ENCODE results near the gene FGFBP3.
A peak's percentile ranks its signal among the peaks of the same experiment; 100 is the strongest.

FGFBP3 gene, protein sequence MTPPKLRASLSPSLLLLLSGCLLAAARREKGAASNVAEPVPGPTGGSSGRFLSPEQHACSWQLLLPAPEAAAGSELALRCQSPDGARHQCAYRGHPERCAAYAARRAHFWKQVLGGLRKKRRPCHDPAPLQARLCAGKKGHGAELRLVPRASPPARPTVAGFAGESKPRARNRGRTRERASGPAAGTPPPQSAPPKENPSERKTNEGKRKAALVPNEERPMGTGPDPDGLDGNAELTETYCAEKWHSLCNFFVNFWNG

DNA sequence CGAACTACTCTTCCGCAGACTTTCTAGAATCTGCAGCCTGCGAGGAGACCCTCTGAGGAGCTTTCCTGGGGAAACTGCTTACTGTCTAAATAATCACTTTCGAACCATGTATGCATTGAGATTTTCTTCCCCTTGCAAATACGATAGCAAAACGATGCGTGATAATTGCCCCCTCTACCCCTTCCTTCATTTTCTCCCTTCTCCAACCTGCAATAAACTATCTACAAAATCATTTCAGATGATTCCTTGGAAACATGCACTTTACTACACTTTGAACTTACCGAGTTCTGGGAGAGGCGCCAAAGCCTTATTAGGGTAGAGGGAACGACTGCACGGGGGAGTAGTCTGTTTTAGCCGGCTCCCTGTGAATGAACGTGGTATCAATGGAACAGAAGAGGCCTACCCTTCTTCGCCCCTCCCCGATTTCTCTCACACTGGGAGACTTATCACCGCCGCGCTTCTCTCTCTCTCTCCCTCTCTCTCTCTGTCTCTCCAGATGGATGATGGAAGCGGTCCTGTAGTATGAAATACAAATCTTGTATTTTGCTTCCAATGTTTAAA, at the start of gene FGFBP3:
Gene FGFBP3 (minus strand): TSS at position 370 of the 561 bp plus-strand sequence. CDS start 517 bp downstream, outside the sequence.
- peak; percentile 2 for DNase-seq

DNA sequence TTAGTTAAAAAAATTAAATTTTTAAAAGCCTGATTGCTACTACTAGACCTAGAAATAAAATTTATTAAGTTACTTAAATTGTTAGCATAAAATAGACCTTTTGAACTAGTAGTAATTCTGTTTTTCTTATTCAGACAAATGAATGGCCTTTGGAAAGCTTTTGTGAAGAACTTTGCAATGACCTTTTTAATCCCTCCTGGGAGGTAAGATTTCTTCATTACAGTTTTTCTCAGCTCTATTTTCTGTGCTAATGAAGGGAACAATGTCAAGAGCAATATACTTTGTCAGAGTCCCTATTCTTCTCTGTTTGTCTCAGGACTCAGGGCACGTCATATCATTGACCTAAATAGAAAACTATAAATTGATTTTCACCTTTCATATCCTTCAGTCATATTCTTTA, 47.8 kb upstream of the FGFBP3 start:
- no peak for DNase-seq

DNA sequence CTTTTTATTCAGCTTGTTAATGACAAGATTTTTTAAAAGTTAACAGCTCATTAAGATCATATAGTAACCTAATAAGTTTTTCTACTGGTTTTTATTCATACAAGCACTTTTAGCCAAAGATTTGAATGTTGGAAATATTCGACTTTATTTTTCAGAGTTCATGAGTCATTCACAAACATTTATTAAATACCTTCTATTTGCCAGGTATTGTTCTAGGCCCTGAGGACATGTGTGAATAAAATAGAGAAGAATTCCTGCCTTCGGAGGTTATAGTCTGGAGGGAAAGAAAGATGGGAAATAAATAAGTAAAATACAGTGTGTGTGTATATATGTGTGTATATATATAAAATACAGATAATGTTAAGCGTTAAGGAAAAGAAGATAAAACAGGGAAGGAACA, 45.8 kb upstream of the FGFBP3 start:
- DNase-seq, result no peak

DNA sequence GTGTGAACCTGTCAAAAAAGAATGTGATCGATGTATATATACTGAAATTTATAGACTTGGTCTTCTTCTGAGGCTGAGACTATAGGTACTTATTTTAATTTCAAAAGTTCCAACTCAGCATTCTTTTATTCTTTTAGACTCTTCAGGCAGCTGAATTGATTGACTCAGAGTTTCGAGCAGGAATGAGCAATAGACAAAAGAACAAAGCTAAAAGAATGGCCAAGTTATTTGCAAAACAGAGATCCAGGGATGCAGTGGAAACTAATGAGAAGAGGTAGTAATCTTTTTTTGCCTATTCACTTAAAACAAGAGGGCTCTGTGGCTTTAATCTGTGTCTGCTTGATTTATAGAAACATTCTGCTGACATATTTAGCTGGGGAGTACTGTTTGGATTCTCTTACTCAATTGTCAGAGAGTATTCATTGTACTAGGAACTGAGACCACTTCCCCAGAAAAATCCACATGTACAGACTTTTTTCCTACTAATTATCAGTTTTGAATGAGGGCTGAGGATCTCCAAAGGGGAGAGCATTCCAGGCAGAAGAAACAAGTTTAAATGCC, 44.4 kb upstream of the FGFBP3 start:
- no peak for DNase-seq

DNA sequence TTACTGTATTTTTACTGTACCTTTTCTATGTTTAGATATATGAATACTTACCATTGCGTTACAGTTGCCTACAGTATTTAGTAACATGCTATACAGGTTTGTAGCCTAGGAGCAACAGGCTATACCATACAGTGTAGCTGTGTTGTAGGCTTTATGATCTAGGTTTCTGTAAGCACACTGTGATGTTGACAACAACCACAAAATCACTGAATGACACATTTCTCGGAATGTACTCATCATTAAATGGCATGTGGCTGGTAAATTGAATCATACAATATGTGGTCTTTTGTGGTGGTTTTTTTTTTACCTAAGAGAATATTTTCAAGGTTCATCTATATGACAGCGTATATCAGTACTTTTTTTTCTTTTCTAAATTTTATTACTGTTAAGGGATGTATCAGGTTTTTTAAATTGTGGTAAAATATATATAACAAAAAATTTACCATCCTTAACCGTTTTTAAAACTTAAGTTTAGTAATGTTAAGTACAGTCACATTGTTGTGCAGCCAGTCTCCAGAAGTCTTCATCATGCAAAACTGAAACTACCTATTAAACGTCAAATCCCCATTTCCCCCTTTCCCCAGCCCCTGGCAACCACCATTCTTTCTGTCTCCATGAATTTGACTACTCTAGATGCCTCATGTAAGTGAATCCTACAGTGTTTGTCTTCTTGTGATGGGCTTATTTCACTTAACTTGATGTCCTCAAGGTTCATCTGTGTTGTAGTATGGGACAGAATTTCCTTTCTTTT, 35.8 kb upstream of the FGFBP3 start:
- DNase-seq, result no peak

DNA sequence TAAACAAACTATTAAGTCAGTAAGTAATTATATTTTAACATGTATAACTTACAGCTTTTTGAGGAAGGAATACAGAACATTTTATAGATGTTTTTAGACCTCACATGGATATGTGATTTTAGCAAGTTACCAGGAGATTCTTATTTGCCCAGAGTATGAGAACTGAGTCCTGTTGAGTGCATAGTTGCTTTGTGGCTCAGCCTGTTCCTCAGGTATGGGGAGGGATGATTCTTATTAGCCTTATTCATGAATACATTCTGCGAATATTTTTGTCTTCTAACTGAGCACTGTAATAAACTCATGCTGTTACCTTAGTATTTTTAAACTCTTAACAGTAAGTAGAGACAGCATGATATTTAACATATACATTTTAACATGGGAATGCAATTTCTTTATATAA, 32.1 kb upstream of the FGFBP3 start:
- DNase-seq, result no peak

DNA sequence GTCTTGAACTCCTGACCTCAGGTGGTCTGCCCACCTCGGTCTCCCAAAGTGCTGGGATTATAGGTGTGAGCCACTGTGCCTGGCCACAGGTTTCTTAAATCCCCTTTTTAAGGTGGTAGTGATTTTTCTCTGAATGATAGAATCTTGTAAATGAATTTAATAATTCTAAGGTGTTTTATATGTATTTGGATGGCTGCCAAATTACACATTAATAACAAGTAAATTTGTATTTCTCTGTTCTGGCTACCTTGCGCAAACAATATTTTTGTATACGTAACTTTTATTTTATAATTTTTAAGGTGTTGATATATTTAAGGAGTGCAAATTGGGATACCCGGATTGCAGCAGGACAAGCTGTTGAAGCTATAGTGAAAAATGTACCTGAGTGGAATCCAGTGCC, 30.4 kb upstream of the FGFBP3 start:
- no peak for DNase-seq

DNA sequence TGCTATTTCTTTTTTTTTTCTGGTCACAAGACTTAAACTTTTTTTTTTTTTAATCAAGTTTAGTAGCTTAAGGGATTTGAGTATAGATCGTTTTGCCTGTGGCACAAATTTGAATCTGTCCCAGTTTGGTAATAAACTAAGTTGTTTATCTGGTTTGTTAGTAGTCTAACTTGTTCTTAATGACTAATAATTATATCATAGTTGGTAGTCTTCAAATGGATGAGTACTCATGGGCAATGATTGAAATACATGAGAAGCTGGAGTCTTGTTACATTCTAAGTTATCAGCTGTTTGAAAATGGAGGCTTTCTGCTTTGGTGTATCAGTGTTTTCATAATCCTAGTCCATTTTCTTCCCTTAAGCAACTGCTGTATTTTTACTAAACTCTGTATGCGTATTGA, 26.6 kb upstream of the FGFBP3 start:
- DNase-seq, result no peak

DNA sequence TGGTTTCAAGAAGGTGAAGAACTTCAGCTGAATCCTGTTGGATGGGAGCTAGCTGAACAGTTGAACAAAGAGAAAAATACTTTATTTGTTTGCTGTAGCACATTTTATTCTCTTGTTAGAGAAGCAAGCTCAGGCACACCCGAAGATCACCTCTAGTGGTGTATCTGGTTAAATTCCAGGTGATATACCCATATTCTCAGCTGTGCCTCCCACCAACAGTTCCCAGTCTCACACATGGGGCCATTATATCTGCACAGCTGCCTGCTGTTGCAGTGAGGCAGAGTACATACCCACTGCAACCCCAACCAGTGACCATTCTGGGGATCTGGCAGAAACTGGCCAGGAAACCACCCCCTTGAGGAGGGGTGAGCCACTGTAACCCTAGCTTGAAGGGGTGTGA, 23.5 kb upstream of the FGFBP3 start:
- DNase-seq, result no peak

DNA sequence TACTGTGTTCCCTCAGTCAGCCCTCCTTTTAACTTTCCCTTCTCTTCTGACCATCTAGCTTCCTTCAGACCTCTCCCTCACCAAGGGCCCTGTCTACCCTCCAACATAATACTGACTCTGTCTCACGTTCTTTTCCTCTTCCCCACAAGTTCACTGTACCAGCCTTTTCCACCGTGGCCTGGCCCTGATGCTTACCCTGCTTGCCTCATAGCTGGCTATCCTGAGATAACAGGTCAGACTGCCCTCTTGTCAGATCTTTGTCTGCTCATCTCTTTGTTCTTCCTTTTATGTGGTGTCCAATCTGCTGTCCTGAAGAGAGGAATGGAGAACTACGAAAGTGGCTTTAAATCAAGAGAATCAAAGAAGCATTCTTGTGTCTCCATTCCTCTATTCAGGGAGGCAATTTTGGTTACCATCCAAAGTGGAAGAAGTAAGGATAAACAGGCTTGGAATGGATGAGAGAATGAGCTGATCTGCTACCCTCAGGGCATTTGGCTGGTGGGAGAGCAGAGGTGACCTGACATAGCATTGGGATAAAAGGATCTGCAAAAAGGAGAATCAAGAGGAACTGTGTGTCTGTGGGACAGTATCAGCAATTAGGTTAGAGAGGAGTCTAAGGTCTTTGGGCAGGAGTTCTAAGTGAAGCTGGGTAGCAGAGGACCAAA, 22.4 kb upstream of the FGFBP3 start:
- DNase-seq, result no peak

DNA sequence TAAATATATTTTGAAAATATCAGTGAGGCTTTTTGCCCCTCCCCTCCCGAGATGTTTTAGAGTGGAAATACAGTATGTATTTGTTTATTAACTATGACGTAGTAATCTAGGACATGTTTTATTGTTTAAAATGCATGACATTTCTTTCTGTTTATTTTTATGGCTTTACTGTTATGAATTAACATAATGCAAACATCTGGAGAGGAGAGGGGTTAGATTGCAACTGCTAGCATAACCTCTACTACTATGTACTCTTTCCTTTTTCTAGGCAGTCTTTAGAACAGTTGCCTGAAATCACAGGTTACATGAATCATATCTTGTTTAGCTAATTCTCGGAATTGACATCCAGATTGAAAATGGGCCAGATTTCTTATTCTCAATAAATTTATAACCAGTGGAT, 21.7 kb upstream of the FGFBP3 start:
- no peak for DNase-seq

DNA sequence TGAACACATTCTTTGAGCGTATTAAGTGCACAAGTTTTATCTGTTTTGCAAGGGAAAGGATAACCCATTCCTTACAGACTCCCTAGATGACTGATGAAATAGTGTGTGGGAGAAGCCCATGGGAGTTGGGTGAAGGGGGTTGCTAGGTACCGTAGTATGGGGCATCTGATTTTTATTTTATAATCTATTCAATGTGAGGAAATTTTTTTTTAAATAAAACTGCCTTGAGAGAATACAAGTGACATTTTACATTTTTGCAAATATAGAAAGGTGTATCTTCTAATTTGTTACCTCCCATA, 15.7 kb upstream of the FGFBP3 start:
- no peak for DNase-seq

DNA sequence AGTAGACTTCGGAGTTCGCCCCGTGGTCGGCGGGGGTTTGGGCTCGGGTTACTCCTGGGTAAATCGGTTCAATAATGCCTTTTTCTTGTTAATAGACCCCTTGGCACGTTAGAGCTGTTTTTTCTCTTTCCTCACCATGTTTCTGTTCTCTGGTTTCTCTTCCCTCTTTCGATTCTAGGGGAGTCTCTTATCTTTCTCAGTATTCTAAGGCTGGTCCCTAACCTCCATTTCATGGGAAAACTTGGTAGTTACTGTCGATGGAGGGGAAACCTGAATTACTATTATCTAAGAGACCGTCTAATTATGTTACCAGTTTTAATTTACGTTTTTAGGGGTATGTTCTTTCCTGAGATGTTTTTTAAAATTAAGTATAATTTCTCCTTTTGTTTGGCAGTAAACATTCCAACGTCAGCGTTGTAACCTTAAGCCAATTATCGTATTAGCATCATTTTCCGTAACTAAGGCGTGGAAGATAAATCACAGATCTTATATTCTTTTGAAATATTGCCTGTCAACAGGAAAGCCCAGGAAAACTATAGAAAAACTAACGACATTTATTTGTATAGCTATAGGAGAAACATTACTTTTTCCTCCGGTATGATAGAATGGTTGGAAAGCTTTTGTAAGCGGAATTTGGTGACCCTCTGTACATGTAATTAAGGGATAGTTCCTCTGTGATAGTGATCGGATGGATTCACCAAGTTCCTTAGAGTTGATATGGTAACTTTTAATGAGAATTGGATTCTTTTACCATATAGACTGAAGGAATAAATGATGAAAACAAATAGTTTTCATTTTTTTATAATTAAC, 15.1 kb upstream of the FGFBP3 start:
- DNase-seq, result no peak

DNA sequence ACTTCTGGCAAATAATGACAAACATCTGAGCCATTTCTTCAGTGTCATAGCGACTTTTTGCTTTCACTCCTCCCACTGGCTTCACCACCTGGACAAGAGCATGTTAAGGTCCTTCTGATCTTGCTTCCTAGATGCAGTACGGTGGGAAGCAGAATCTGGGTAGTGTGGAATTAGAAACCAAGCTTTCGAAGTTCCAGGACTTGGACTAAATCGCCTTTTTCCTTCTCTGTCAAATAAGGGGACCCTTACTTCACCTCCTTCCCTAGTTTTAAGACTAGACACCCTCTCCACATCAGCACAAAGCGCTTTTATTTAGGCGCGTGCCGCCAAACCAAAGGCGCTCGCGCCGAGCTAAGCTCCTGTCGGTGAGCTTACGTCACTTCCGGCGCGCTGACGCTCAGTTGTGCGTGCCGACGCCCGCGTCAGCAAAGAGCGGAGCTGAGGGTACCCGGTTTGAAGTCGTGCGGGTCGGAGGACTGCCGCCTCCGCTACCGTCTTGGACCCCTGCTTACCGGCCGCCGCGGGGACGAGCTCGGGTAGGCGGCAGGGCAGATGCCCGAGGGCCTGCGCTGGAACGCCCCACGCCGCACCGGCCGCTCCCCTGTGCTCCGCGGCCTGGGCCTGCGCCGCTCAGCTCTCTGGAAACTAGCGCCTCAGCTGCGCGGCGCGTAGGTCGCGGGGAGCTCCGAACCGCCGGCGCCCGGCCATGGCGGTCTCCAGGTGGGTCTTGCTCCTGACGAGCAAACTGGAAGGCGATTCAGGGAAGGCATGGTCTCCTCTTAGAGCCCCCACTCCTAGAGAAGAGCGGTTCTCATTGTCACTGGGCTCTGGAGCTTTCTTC, 14.3 kb upstream of the FGFBP3 start, which contains the start of gene BTAF1:
Gene BTAF1 (plus strand): TSS at position 400 of the 841 bp plus-strand sequence. CDS start 307 bp downstream, at position 707.
- DNase-seq, result peak; percentile 87

DNA sequence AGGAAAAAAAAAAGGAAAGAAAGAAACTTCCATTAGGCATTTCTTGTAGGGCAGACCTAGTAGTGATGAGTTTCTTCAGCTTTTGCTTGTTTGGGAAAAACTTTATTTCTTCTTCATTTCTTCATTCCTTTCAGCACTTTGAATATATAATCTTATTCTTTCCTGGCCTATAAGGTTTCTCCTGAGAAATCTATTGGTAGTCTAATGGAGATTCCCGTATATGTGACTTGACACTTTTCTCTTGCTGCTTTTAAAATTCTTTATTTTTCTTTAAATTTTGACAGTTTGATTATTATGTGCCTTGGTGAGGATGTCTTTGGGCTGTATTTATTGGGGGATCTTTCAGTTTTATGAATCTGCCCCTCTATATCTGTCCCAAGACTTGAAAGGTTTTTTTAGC, 10.4 kb upstream of the FGFBP3 start:
- DNase-seq, result no peak

DNA sequence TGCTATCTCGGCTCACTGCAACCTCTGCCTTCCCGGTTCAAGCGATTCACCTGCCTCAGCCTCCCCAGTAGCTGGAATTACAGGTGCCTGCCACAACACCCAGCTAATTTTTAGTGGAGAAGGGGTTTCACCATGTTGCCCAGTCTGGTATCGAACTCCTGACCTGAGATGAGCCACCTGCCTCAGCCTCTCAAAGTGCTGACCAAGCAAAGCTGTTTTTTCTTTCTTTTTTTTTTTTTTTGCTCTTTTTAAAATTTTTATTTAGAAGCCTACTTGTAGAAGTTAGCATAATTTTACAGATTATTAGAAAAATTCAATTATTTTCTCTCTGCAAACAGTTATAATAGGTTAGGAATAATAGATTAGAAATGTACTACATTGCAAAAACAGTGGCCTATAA, 1.2 kb upstream of the FGFBP3 start:
- DNase-seq, result no peak

DNA sequence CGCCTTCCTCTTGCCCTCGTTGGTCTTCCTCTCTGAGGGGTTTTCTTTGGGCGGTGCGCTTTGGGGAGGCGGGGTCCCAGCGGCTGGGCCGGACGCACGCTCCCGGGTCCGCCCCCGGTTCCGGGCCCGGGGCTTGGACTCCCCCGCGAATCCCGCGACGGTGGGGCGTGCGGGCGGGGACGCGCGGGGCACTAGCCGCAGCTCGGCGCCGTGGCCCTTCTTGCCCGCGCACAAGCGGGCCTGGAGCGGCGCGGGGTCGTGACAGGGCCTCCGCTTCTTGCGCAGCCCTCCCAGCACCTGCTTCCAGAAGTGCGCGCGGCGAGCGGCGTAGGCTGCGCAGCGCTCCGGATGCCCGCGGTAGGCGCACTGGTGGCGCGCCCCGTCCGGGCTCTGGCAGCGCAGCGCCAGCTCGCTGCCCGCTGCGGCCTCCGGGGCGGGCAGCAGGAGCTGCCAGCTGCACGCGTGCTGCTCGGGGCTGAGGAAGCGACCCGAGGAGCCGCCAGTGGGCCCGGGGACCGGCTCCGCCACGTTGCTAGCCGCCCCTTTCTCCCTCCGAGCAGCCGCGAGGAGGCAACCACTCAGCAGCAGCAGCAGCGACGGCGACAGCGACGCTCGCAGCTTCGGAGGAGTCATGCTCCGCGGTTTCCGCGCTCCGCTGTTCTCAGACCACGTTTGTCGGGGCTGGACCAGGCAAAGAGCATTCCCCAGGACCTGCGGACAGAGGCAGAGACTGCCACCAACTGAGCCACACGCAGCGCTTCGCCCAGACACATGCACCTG, 759 bp downstream of the FGFBP3 start:
- peak; percentile 66 for DNase-seq

DNA sequence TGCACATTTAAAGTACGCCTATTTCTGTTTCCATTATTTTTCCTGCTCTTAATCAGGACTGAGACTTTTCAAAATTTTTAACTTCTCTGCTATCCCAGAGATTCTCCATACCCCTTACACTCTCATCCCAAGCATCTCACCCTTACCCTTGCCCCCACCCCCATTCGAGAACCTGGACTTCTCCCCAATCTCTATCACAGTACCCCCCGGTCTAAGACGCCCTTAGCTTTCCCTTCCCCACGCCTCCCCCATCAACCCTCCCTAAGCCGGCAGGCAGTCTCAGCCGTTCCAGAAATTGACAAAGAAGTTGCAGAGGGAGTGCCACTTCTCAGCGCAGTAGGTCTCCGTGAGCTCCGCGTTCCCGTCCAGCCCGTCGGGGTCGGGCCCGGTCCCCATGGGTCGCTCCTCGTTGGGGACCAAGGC, 1.4 kb downstream of the FGFBP3 start:
- no peak for DNase-seq

DNA sequence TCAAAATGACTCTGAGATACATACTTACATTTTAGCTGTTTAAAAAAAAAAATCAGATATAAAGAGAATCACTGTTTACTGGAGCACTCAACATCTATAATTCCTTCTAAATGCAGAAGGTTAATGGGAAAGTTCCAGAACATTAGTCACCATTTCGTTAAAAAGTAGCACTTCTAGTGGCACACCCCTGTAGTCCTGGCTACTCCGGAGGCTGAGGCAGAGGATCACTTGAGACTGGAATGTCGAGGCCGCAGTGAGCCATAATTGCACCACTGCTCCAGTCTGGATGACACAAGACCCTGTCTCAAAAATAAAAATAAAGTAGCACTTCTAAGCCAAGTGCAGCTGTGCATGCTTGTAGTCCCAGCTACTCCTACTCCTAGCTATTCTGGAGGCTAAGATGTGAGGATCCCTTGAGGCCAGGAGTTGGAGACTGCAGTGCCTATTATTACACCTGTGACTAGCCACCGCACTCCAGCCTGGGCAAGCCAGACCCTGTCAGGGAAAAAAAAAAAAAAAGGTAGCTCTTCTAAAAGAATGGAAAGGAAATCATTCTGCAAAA, 2.2 kb downstream of the FGFBP3 start:
- no peak for DNase-seq
